GM12873 (cell line): ENCODE results near the gene CALHM6.

Source experiments
- TF ChIP-seq, protein P1 (sequence below): IDR thresholded peaks from 2 replicates; pipeline ENCODE4 v1.5.1; 2012; ENCODE audit warnings: low read depth, mild to moderate bottlenecking, moderate library complexity, low read length, control low read depth; ENCODE audit not compliant: insufficient read depth; ENCODE audit errors: missing control alignments

The CALHM6 gene

GRCh38 chr6:116445102-116445501 is 16.1 kb upstream of the CALHM6 start:
- TF ChIP-seq, protein P1, sequence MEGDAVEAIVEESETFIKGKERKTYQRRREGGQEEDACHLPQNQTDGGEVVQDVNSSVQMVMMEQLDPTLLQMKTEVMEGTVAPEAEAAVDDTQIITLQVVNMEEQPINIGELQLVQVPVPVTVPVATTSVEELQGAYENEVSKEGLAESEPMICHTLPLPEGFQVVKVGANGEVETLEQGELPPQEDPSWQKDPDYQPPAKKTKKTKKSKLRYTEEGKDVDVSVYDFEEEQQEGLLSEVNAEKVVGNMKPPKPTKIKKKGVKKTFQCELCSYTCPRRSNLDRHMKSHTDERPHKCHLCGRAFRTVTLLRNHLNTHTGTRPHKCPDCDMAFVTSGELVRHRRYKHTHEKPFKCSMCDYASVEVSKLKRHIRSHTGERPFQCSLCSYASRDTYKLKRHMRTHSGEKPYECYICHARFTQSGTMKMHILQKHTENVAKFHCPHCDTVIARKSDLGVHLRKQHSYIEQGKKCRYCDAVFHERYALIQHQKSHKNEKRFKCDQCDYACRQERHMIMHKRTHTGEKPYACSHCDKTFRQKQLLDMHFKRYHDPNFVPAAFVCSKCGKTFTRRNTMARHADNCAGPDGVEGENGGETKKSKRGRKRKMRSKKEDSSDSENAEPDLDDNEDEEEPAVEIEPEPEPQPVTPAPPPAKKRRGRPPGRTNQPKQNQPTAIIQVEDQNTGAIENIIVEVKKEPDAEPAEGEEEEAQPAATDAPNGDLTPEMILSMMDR, result no peak

DNA sequence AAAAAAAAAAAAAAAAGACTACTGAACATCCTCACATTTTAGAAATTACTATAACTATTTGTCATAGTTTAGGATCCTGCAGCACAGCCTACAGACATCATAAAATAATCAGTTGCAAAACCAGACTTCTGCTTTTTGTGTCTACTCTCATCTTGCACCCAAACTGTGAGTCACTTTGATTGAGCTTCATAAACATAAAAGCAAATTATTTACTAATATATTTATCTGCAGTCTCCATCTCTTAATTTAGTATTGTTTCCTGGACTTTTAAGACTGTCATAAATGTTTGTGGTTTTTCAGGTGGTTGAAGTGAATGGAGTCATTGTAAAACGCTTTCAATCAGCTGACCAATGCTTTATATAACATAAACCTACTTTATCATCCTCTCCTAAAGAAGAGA is 14.8 kb upstream of the CALHM6 start:
- TF ChIP-seq, protein P1, result no peak

- TF ChIP-seq, protein P1, result no peak
Observed at GRCh38 chr6:116447052-116447451, 14.1 kb upstream of the CALHM6 start.

DNA sequence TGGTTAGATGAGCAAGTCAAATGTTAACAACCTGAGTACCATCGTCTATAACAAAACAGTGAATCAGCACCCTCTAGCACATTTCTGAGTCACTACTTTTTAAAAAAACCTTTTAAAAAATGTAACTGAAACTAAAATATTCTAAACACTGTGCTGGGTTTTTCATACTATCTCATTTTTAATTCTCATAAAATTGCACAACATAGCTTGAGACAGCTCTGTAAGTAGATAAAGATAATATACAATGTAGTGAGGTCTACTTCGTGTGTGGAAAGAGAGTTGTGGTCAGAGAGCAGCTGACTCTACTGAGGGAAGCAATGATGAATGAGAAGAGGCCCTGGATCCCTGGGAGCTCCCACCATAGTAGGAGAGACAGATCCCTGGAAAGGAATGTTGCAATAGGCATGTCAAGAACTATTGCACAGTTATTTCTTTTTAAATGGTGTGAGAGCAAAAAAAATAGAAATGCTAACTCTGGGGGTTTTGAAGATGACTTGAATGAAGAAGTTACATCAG is 13.6 kb upstream of the CALHM6 start:
- TF ChIP-seq, protein P1, result no peak

DNA sequence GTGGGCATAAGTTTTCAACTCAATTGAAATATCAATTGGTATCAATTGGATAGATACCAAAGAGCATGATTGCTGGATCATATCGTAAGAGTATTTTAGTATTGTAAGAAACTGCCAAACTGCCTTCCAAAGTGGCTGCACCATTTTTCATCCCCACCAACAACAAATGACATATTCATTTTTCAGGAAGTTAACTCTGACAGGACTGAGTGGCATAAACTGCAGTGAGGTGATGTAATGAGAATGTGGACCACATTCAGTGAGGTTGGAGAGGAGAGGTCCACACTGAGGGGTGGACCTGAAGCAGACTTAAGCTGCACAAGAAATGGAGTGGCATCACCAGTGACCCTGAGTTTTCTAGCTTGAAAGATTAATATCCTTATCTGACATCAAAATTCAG is 11.6 kb upstream of the CALHM6 start:
- TF ChIP-seq, protein P1, result no peak

DNA sequence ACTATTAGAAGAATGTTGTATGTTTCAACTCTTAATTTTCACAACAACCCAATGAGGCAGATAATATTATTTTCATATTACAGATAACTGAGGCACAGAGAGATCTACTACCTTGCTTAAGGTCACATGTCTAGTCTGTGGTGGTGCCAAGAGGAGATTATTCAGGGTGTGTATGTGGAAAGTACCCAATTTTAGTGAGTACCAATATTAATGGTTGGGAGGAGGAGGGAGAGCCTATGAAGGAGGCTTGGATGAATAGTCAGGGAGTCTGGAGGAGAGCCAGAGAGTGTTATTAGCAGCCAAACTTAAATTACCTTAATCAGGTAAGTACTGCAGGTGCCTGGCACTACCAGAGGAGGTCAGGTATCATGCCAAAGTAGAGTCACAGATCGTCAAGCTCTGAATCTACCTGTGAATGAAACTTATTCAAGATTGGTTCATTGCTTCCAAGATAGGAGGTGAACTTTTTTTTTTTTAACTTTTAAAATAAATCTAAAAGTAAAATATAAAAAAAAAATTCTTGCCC is 10.9 kb upstream of the CALHM6 start:
- TF ChIP-seq, protein P1, result no peak

DNA sequence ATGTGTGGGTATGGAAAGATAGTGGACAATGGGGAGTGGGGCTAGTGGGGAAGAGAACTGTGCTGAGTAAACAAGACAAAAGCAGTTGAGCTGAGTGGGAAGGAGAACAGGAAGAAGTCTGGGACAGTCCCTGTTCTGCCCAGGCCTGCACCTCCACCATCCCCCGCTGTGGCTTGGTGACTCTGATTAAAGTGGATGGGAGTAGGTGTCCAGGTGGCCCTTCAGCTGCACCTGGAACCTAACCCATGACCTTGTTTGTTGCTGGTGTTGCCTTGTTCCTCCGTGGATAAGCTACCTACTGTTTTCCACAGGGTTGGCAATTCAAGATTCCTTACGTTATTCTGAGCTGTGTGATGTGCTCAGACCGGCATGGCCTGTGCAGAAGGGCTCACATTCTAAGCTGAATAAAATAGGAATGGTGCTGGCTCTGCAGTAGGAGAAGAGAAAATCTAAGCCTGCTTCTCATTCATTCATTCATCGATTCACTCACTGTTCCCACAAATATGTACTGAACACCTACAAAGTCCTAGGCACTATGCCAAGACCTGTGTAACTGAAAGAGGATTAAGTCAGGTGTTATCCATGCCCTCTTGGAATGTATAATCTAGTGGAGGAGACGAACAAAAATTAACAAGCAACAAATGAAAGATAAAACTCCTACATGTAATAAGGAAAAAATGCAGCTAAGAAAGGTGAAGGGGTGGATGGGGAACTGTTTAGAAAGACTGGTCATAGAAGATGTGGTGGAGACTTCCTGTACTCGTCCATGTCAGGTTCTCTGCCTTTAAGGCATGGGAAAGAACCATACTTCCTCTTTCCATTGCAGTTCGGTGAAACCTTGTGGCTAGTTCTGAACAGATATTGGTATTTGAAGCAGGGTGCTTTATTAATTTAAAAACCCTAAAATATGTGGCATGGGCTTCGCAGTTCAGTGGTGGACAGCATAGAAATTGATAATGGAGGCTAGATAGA is 10.1 kb upstream of the CALHM6 start:
- TF ChIP-seq, protein P1, result no peak
